ENCODE results near the gene SH3RF3. TPM values are rescaled to one million over a fixed set of nuclear protein-coding genes. Genes with fewer than 3 reads are reported as not detected.

The SH3RF3 gene
- total and polyA plus RNA-seq, 10 of the 15 experiments (the other 5 are each of a cell fraction or from before 2014, with no cell fraction given), result 0.08 to 8.8 (median 2.3) TPM

DNA sequence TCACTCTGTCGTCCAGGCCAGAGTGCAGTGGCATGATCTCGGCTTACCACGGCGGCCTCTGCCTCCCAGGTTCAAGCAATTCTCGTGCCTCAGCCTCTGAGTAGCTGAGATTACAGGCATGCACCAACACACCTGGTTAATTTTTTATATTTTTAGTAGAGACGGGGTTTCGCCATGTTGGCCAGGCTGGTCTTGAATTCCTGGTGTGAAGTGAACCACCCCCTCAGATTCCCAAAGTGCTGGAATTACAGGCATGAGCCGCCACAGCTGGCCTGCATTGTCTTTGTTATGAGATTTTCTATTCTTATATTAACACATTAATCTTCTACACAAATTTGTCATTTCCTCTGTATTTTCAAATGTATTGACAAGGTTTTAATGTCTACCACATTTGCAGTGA, 409.5 kb downstream of the SH3RF3 start:
- no peak for FAIRE-seq
- no peak for TF ChIP-seq RCOR1 (conservative IDR thresholded peaks at IDR 0.05; ENCODE audit: low read depth, low read length)
- TF ChIP-seq TCF3 (IDR thresholded peaks at IDR 0.05; ENCODE audit: borderline replicate concordance, insufficient read depth, low read depth, low read length), result no peak
- no peak for TF ChIP-seq RB1 (IDR thresholded peaks at IDR 0.05; ENCODE audit: borderline replicate concordance)
- TF ChIP-seq NR2C2 (IDR thresholded peaks at IDR 0.05; ENCODE audit: borderline replicate concordance, control insufficient read depth, insufficient read length, low read depth), result no peak
- TF ChIP-seq, protein P1, sequence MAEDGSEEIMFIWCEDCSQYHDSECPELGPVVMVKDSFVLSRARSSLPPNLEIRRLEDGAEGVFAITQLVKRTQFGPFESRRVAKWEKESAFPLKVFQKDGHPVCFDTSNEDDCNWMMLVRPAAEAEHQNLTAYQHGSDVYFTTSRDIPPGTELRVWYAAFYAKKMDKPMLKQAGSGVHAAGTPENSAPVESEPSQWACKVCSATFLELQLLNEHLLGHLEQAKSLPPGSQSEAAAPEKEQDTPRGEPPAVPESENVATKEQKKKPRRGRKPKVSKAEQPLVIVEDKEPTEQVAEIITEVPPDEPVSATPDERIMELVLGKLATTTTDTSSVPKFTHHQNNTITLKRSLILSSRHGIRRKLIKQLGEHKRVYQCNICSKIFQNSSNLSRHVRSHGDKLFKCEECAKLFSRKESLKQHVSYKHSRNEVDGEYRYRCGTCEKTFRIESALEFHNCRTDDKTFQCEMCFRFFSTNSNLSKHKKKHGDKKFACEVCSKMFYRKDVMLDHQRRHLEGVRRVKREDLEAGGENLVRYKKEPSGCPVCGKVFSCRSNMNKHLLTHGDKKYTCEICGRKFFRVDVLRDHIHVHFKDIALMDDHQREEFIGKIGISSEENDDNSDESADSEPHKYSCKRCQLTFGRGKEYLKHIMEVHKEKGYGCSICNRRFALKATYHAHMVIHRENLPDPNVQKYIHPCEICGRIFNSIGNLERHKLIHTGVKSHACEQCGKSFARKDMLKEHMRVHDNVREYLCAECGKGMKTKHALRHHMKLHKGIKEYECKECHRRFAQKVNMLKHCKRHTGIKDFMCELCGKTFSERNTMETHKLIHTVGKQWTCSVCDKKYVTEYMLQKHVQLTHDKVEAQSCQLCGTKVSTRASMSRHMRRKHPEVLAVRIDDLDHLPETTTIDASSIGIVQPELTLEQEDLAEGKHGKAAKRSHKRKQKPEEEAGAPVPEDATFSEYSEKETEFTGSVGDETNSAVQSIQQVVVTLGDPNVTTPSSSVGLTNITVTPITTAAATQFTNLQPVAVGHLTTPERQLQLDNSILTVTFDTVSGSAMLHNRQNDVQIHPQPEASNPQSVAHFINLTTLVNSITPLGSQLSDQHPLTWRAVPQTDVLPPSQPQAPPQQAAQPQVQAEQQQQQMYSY (CRISPR knock-in tag; IDR thresholded peaks at IDR 0.05), result no peak
- TF ChIP-seq POU2F2 (IDR thresholded peaks at IDR 0.05; ENCODE audit: borderline replicate concordance, low read depth, low read length), result no peak
- no peak for TF ChIP-seq NFXL1 (IDR thresholded peaks at IDR 0.05; ENCODE audit: borderline replicate concordance)
- no peak for TF ChIP-seq BRCA1 (IDR thresholded peaks at IDR 0.05; ENCODE audit: low read depth, low read length)
- no peak for TF ChIP-seq ZNF217 (IDR thresholded peaks at IDR 0.05)
- TF ChIP-seq, protein P2, sequence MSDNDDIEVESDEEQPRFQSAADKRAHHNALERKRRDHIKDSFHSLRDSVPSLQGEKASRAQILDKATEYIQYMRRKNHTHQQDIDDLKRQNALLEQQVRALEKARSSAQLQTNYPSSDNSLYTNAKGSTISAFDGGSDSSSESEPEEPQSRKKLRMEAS (IDR thresholded peaks at IDR 0.05; ENCODE audit: low read depth, low read length), result no peak
- TF ChIP-seq SMAD5 (IDR thresholded peaks at IDR 0.05; ENCODE audit: low read depth), result no peak
- TF ChIP-seq, protein P3, sequence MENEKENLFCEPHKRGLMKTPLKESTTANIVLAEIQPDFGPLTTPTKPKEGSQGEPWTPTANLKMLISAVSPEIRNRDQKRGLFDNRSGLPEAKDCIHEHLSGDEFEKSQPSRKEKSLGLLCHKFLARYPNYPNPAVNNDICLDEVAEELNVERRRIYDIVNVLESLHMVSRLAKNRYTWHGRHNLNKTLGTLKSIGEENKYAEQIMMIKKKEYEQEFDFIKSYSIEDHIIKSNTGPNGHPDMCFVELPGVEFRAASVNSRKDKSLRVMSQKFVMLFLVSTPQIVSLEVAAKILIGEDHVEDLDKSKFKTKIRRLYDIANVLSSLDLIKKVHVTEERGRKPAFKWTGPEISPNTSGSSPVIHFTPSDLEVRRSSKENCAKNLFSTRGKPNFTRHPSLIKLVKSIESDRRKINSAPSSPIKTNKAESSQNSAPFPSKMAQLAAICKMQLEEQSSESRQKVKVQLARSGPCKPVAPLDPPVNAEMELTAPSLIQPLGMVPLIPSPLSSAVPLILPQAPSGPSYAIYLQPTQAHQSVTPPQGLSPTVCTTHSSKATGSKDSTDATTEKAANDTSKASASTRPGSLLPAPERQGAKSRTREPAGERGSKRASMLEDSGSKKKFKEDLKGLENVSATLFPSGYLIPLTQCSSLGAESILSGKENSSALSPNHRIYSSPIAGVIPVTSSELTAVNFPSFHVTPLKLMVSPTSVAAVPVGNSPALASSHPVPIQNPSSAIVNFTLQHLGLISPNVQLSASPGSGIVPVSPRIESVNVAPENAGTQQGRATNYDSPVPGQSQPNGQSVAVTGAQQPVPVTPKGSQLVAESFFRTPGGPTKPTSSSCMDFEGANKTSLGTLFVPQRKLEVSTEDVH (IDR thresholded peaks at IDR 0.05; ENCODE audit: low read depth, partially characterized antibody), result no peak
- TF ChIP-seq EP300 (IDR thresholded peaks at IDR 0.05; ENCODE audit: borderline replicate concordance in 1 of 2, control insufficient read depth in 1 of 2, low read depth in 2 of 2, low read length in 2 of 2), result no peak
- TF ChIP-seq STAT3 (IDR thresholded peaks at IDR 0.05; ENCODE audit: low read depth, low read length), result no peak
- no peak for TF ChIP-seq RUNX3 (IDR thresholded peaks at IDR 0.05; ENCODE audit: low read length)
- no peak for TF ChIP-seq HDGF (IDR thresholded peaks at IDR 0.05)
- H3K9ac ChIP-seq (ENCODE audit: control insufficient read depth, insufficient read depth, low read length), result no peak overlapping the region
- RAD21 ChIA-PET (ENCODE audit: unreplicated experiment), result no interaction called here
- H3K27ac ChIP-seq (ENCODE audit: control insufficient read depth, insufficient read depth), result no peak overlapping the region
- no TSS peak for BruUV-seq (replicated peaks)
- intact Hi-C loops (cut with micrococcal nuclease; ENCODE audit: unreplicated experiment) (no loop called here), in situ Hi-C loops (cut with MboI) (no loop called here)
- no peaks in the 10 kb centered on the region for H3K36me3 ChIP-seq (ENCODE audit: control insufficient read depth in 2 of 2, insufficient read depth in 2 of 2, low read length in 1 of 2)
- H3K4me3 ChIP-seq, result no peak overlapping the region
- H4K20me1 ChIP-seq (ENCODE audit: control insufficient read depth, insufficient read depth), result no peaks in the 10 kb centered on the region
- no peak for DNase-seq (ENCODE audit: low read depth, low spot score)
- SMC1A ChIA-PET (ENCODE audit: uncharacterized antibody, unreplicated experiment), result no interaction called here
- WGBS (ENCODE audit: insufficient coverage, insufficient replicate concordance, low lambda C conversion rate, missing lambda C conversion rate), result 68% methylated on average over 8 of the region's 8 CpGs
- POLR2A ChIA-PET, result no interaction called here
- H3K4me1 ChIP-seq (ENCODE audit: control insufficient read depth, insufficient read depth, low read length), result no peaks in the 10 kb centered on the region
- no peaks in the 10 kb centered on the region for H3K79me2 ChIP-seq (ENCODE audit: control insufficient read depth, insufficient read depth, low read length)
- no peaks in the 10 kb centered on the region; a peak in 1 of 4 replicates for H3K27me3 ChIP-seq (replicated peaks in 1 of 2; ENCODE audit: control insufficient read depth in 2 of 2, insufficient read depth in 2 of 2, low read length in 1 of 2)
- H3K9me3 ChIP-seq (replicated peaks; ENCODE audit: control insufficient read depth, insufficient read depth, low read length), result no peaks in the 10 kb centered on the region; the same call in 2 of the 3 replicates
- CTCF ChIA-PET, result interaction anchor here (0.6 kb wide), 1 partner anchor 405 kb away, joined by 3 read pairs; no protein-coding TSS in a partner anchor
- no peak for ATAC-seq
- no peak overlapping the region for H2AFZ ChIP-seq (ENCODE audit: control insufficient read depth, low read depth, low read length)
- H3K4me2 ChIP-seq (ENCODE audit: control insufficient read depth, insufficient read depth), result no peak overlapping the region

Data from GM12878 (cell line).